Heart left ventricle (tissue), 16 donors: ENCODE results near the gene C11orf16. TPM values are rescaled to one million over a fixed set of nuclear protein-coding genes. Genes with fewer than 3 reads are reported as not detected.

Experiments used
- ATAC-seq, 4 donors: fragments of 200-7000 bp; cut with Tn5 transposase; one replicate each; pipeline ENCODE4 v1.9.1; 2020 to 2022; ENCODE audit warnings: moderate library complexity in 4 of 4, mild to moderate bottlenecking in 3 of 4, moderate number of reproducible peaks in 1 of 4
- DNase-seq, 5 donors: peaks; one replicate each; pipeline ENCODE4 v3.0.0-alpha.2; 2020
- H3K27ac ChIP-seq, 12 donors: fragments of 200-600 bp; sonication (generic) in 4 of 12; one replicate each; pipeline versions ENCODE4 v1.5.0 to v1.8.0; 2016 to 2022; ENCODE audit warnings: mild to moderate bottlenecking in 2 of 12
- H3K27me3 ChIP-seq, 9 donors: fragments of 200-600 bp; sonication (generic) in 2 of 9; one replicate each; pipeline versions ENCODE4 v1.5.1 to v1.8.0; 2016 to 2022; ENCODE audit warnings: mild to moderate bottlenecking in 3 of 9
- H3K36me3 ChIP-seq, 9 donors: fragments of 200-600 bp; sonication (generic) in 2 of 9; one replicate each; pipeline versions ENCODE4 v1.5.0 to v1.8.0; 2018 to 2022; ENCODE audit warnings: mild to moderate bottlenecking in 2 of 9
- H3K4me1 ChIP-seq, 12 donors: fragments of 200-600 bp; sonication (generic) in 4 of 12; one replicate each; pipeline versions ENCODE4 v1.5.0 to v1.8.0; 2016 to 2022; ENCODE audit warnings: mild to moderate bottlenecking in 3 of 12
- H3K4me3 ChIP-seq, 12 donors: fragments of 200-600 bp; sonication (generic) in 4 of 12; one replicate each; pipeline versions ENCODE4 v1.5.0 to v1.8.0; 2017 to 2022; ENCODE audit warnings: mild to moderate bottlenecking in 9 of 12, moderate library complexity in 4 of 12
- H3K9me3 ChIP-seq, 12 donors: fragments of 200-600 bp; sonication (generic) in 4 of 12; one replicate each; pipeline versions ENCODE4 v1.5.0 to v1.8.0; 2016 to 2022; ENCODE audit warnings: mild to moderate bottlenecking in 1 of 12
- CTCF ChIP-seq, 12 donors: fragments of 200-600 bp; sonication (generic) in 4 of 12; IDR thresholded peaks; one replicate each; pipeline versions ENCODE4 v1.5.0 to v1.8.0; 2018 to 2022; ENCODE audit warnings: antibody characterized with exemption in 12 of 12, mild to moderate bottlenecking in 5 of 12
- POLR2A ChIP-seq, 2 donors: fragments of 450-650 bp; IDR thresholded peaks; one replicate each; pipeline ENCODE4 v1.6.1; 2017; ENCODE audit warnings: antibody characterized with exemption in 2 of 2, mild to moderate bottlenecking in 2 of 2, moderate library complexity in 2 of 2
- WGBS, 4 donors: extraction: QIAGEN DNeasy Blood & Tissue Kit in 2 of 4; methylation state at CpG; one replicate each; pipeline versions ENCODE4 v1.1.5 to v1.1.7; 2013 to 2018; 5-methylcytosine and 5-hydroxymethylcytosine counted together
- intact Hi-C, 10 donors: fragments of 100-400 bp; cut with DNase I; formaldehyde crosslinking; loops; one replicate each; pipeline versions ENCODE4 v1.11.1 to v1.14.2; 2022
- polyA plus RNA-seq, 2 donors: library from polyadenylated mRNA; stranded (reverse); fragments of 200-250 nt; gene quantifications; one replicate each; pipeline ENCODE4 v1.2.3, GENCODE V29; 2013
- total RNA-seq, 9 donors: library from RNA; depleted of rRNA in 2 of 9; stranded (reverse); fragments of >200 nt in 2 of 9; fragmentation: NEBNext Ultra II Directional in 3 of 9; extraction: Animal tissue kit (Norgen Biotek cat#: 25700) in 3 of 9; gene quantifications; one replicate each; pipeline versions ENCODE4 v1.1.0 to v1.2.4, GENCODE V29; 2016 to 2023
- donor health status: ischemic (EF 13 %, LVEDD 7.1; RV severe dilation, severe dysfunction).
- donor health status: healthy with polysubstance abuse.
- donor health status: DM: no; HTN: yes; CAD: no.
- donor health status: DM: no; HTN: no; CAD: no.
- donor health status: ischemic (EF 25% LVEDD 6.9; RV normal size, moderate dysfunction).
- donor health status: ischemic (EF 25% LVEDD 5.7; RV mildly dilated, moderate dysfunction).
- donor health status: healthy.
- donor health status: DM: yes; HTN: yes; CAD: no.
- donor health status: ischemic (EF 35%, LVEDD 5.7; RV mildly dilated, moderate dysfunction).
- donor health status: nonischemic (EF 11% LVEDD 7.7; RV severe dilation, severe dysfunction).
- donor health status: DM: yes; HTN: yes; CAD: no.
- donor health status: PGD.
- donor health status: ischemic (EF 29% LVEDD 5.4; RV normal size, mild dysfunction).
- donor health status: nonischemic (EF 23%, LVEDD 6.1; RV moderate dilation, normal function).

The C11orf16 gene
- total and polyA plus RNA-seq, 11 donors = not detected

DNA sequence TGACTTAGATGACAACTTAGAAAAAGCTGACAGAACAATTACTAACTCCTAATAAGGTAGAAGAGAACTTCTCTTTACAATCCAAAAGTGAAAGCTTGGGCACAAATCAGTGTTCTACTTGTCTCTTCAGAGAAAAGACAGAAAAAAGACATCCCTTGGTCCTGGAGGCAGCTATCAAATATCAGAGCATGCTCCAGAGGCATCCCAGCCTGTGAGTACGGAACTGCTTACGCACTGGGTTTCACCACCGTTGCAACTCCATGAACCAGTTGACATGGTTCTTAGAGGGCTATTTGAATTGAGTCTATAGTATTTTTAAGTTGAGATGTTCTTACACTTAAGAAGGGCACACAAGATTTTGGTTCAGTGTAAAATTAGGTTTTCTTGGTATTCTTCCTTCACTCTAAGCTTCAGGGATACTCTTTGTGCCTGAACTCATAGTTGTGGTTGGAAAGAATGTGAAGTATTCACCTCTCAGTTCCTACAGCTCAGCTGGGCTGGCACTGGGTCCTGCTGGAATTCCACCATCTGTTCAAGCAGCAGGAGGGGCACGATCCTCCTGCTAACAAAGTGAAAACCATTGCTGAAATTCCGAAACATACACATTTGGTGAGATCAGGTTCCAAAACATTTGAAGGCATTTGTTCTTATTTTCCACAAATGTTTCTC is 15.5 kb downstream of the C11orf16 start:
- peak in 1 of 5 donors; percentile 36 for DNase-seq
- H3K27ac ChIP-seq = peak overlapping the region in 7 of 12 donors; percentile 3 to 49 (median 27)
- peaks cover 0 to 41% (median 30%) of the 10 kb centered on the region in 12 donors for H3K4me1 ChIP-seq
- H3K4me3 ChIP-seq = no peak overlapping the region
- TF ChIP-seq POLR2A (IDR thresholded peaks at IDR 0.05) = no peak
- no peak for TF ChIP-seq CTCF (IDR thresholded peaks at IDR 0.05)
- peaks cover 0 to 73% (median 63%) of the 10 kb centered on the region in 9 donors for H3K36me3 ChIP-seq
- no peaks in the 10 kb centered on the region for H3K27me3 ChIP-seq
- WGBS, 4 donors = 37 to 70% (median 62%) methylated on average over 5 of the region's 5 CpGs
- ATAC-seq = peak in 3 of 4 donors; percentile 39 to 64 (median 59)
- intact Hi-C loops = loop anchor here in 7 of 10 donors (5.0 to 10.0 kb wide), 8 partner anchors 35 to 220 kb away; partner anchors contain the start of gene TMEM9B (in 1 of the 7)
- no peaks in the 10 kb centered on the region for H3K9me3 ChIP-seq

DNA sequence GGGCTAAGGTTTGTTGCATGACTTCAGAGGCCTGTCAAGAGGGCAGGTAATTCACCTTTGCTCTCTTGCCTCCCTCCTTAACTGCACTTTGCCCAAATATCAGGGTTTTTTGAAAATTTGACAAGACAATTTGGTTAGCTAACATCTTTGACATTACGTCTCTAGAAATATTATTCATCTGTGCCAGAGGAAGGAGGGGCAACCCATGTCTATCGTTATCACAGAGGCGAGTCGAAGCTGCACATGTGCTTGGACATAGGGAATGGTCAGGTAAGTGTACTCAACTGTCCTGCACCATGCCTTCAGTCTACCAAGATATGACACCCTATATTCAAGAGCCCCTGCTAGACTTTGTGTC is 18.1 kb downstream of the C11orf16 start:
- TF ChIP-seq CTCF (IDR thresholded peaks at IDR 0.05) (peak in 2 of 12 donors; percentile 1 to 6), POLR2A (IDR thresholded peaks at IDR 0.05) (no peak)
- 30 to 42% (median 37%) methylated on average over 4 of the region's 4 CpGs for WGBS, 4 donors
- DNase-seq (no peak), ATAC-seq (no peak)
- peaks cover 0 to 56% (median 38%) of the 10 kb centered on the region in 12 donors for H3K4me1 ChIP-seq
- no peaks in the 10 kb centered on the region for H3K27me3 ChIP-seq
- peaks cover 0 to 47% (median 37%) of the 10 kb centered on the region in 9 donors for H3K36me3 ChIP-seq
- H3K27ac ChIP-seq = peak overlapping the region in 6 of 12 donors; percentile 45 to 81 (median 68)
- H3K4me3 ChIP-seq = peak overlapping the region in 7 of 12 donors; percentile 9 to 39 (median 22)
- H3K9me3 ChIP-seq = no peaks in the 10 kb centered on the region
- intact Hi-C loops = loop anchor here (2.0 to 10.0 kb wide), 13 partner anchors 38 to 232 kb away; partner anchors contain the start of genes TMEM9B (in 7 of the 10), RPL27A (in 3 of the 10) and TRIM66 (in 3 of the 10)

- WGBS, 4 donors = 8 to 16% (median 13%) methylated on average over 9 of the region's 9 CpGs
- intact Hi-C loops = loop anchor here in 9 of 10 donors (2.0 to 10.0 kb wide), 10 partner anchors 42 to 232 kb away; partner anchors contain the start of genes TMEM9B (in 6 of the 9), RPL27A (in 3 of the 9) and TRIM66 (in 3 of the 9)
- Histone ChIP-seq H3K9me3 (no peaks in the 10 kb centered on the region), H3K27ac (peak overlapping the region; percentile 2 to 81 (median 60)), H3K4me1 (peaks cover 0 to 56% (median 38%) of the 10 kb centered on the region in 12 donors), H3K36me3 (peaks cover 0 to 42% (median 31%) of the 10 kb centered on the region in 9 donors), H3K27me3 (no peaks in the 10 kb centered on the region), H3K4me3 (peak overlapping the region in 9 of 12 donors; percentile 3 to 39 (median 22))
- TF ChIP-seq POLR2A (IDR thresholded peaks at IDR 0.05) (no peak), CTCF (IDR thresholded peaks at IDR 0.05) (peak; percentile 25 to 69 (median 53))
- peak in 3 of 5 donors; percentile 22 to 40 (median 28) for DNase-seq
- peak in 1 of 4 donors; percentile 34 for ATAC-seq
Observed at GRCh38 chr11:8913961-8914660, 18.6 kb downstream of the C11orf16 start.
